Measurements from ENCODE around the gene AP3S1.
"Not testable (repeated sequence)": the region's sequence is repeated elsewhere in the genome, so short reads cannot be mapped to it uniquely, and the experiment has no call there.

The AP3S1 gene

GRCh38 chr5:115875447-115875846 is 33.7 kb downstream of the AP3S1 start:
- H3K56ac ChIP-seq (ENCODE audit: low read length), result no peak overlapping the region

GRCh38 chr5:115877342-115877741 is 35.6 kb downstream of the AP3S1 start:
- H3K79me1 ChIP-seq (ENCODE audit: low read length); H3K4me2 ChIP-seq (ENCODE audit: low read length); H3K4me3 ChIP-seq (ENCODE audit: low read length); H2BK5ac ChIP-seq (ENCODE audit: low read length); H3K36me3 ChIP-seq (ENCODE audit: control insufficient read depth, insufficient read depth, low read length); H3K79me2 ChIP-seq (ENCODE audit: control insufficient read depth, insufficient read depth, low read length); H2BK120ac ChIP-seq (ENCODE audit: low read depth, low read length); H4K8ac ChIP-seq (ENCODE audit: low read depth, low read length); H2BK15ac ChIP-seq (replicated peaks; ENCODE audit: low read depth); H3K23ac ChIP-seq (ENCODE audit: low read length); H3K9ac ChIP-seq (ENCODE audit: low read length); H3K27ac ChIP-seq (ENCODE audit: low read depth, low read length); H3K27me3 ChIP-seq (ENCODE audit: insufficient read depth, low read length, poor library complexity); H4K5ac ChIP-seq (ENCODE audit: low read length); H3K4me1 ChIP-seq (ENCODE audit: control insufficient read depth, low read depth, low read length); H2AK5ac ChIP-seq (ENCODE audit: low read length); H3K18ac ChIP-seq (ENCODE audit: low read length); H3K4ac ChIP-seq (ENCODE audit: low read depth, low read length); DNase-seq; H3K56ac ChIP-seq (ENCODE audit: low read length): not testable (repeated sequence)
- no CpG with 5 or more reads among the region's 5 CpGs for WGBS (ENCODE audit: extremely low coverage, insufficient coverage, low lambda C conversion rate)

More at GRCh38 chr5:115875447-115875846, 33.7 kb downstream of the AP3S1 start:
- H3K18ac ChIP-seq (ENCODE audit: low read length), result no peak overlapping the region
- H2BK5ac ChIP-seq (ENCODE audit: low read length), result no peak overlapping the region
- H4K8ac ChIP-seq (ENCODE audit: low read depth, low read length), result no peak overlapping the region
- H3K79me2 ChIP-seq (ENCODE audit: control insufficient read depth, insufficient read depth, low read length), result no peaks in the 10 kb centered on the region
- no peak overlapping the region for H4K5ac ChIP-seq (ENCODE audit: low read length)
- H3K4ac ChIP-seq (ENCODE audit: low read depth, low read length), result no peak overlapping the region
- no peak overlapping the region for H2AK5ac ChIP-seq (ENCODE audit: low read length)
- no peaks in the 10 kb centered on the region for H3K36me3 ChIP-seq (ENCODE audit: control insufficient read depth, insufficient read depth, low read length)
- H3K9ac ChIP-seq (ENCODE audit: low read length), result no peak overlapping the region
- no peak overlapping the region for H3K4me3 ChIP-seq (ENCODE audit: low read length)
- H3K23ac ChIP-seq (ENCODE audit: low read length), result no peak overlapping the region
- no peaks in the 10 kb centered on the region for H3K79me1 ChIP-seq (ENCODE audit: low read length)
- no peak overlapping the region for H3K27ac ChIP-seq (ENCODE audit: low read depth, low read length)
- DNase-seq, result peak; percentile 32
- H3K4me1 ChIP-seq (ENCODE audit: control insufficient read depth, low read depth, low read length), result no peaks in the 10 kb centered on the region
- no peaks in the 10 kb centered on the region for H3K27me3 ChIP-seq (ENCODE audit: insufficient read depth, low read length, poor library complexity)
- H3K4me2 ChIP-seq (ENCODE audit: low read length), result no peak overlapping the region
- H2BK120ac ChIP-seq (ENCODE audit: low read depth, low read length), result no peak overlapping the region
- WGBS (ENCODE audit: extremely low coverage, insufficient coverage, low lambda C conversion rate), result no CpG with 5 or more reads among the region's 2 CpGs
- no peak overlapping the region for H2BK15ac ChIP-seq (replicated peaks; ENCODE audit: low read depth)

GRCh38 chr5:115882434-115882833 is 40.7 kb downstream of the AP3S1 start:
- H4K5ac ChIP-seq (ENCODE audit: low read length); H3K36me3 ChIP-seq (ENCODE audit: control insufficient read depth, insufficient read depth, low read length); H2BK5ac ChIP-seq (ENCODE audit: low read length); H3K18ac ChIP-seq (ENCODE audit: low read length); H3K4me2 ChIP-seq (ENCODE audit: low read length); H3K27me3 ChIP-seq (ENCODE audit: insufficient read depth, low read length, poor library complexity); H3K9ac ChIP-seq (ENCODE audit: low read length); H2AK5ac ChIP-seq (ENCODE audit: low read length); DNase-seq; H3K79me1 ChIP-seq (ENCODE audit: low read length); H3K27ac ChIP-seq (ENCODE audit: low read depth, low read length); H3K56ac ChIP-seq (ENCODE audit: low read length); H3K4ac ChIP-seq (ENCODE audit: low read depth, low read length); H3K79me2 ChIP-seq (ENCODE audit: control insufficient read depth, insufficient read depth, low read length); H2BK120ac ChIP-seq (ENCODE audit: low read depth, low read length); H3K23ac ChIP-seq (ENCODE audit: low read length); H3K4me3 ChIP-seq (ENCODE audit: low read length); H3K4me1 ChIP-seq (ENCODE audit: control insufficient read depth, low read depth, low read length); H2BK15ac ChIP-seq (replicated peaks; ENCODE audit: low read depth); H4K8ac ChIP-seq (ENCODE audit: low read depth, low read length): not testable (repeated sequence)
- whole genome bisulfite sequencing (ENCODE audit: extremely low coverage, insufficient coverage, low lambda C conversion rate), result no CpG with 5 or more reads among the region's 8 CpGs

- Histone ChIP-seq H3K9ac (ENCODE audit: low read length) (no peak overlapping the region), H4K5ac (ENCODE audit: low read length) (no peak overlapping the region), H3K27ac (ENCODE audit: low read depth, low read length) (no peak overlapping the region), H2BK120ac (ENCODE audit: low read depth, low read length) (no peak overlapping the region), H4K8ac (ENCODE audit: low read depth, low read length) (no peak overlapping the region), H3K18ac (ENCODE audit: low read length) (no peak overlapping the region), H2BK15ac (replicated peaks; ENCODE audit: low read depth) (no peak overlapping the region), H3K4me1 (ENCODE audit: control insufficient read depth, low read depth, low read length) (no peaks in the 10 kb centered on the region), H3K79me1 (ENCODE audit: low read length) (no peaks in the 10 kb centered on the region), H3K23ac (ENCODE audit: low read length) (no peak overlapping the region), H3K56ac (ENCODE audit: low read length) (no peak overlapping the region), H3K27me3 (ENCODE audit: insufficient read depth, low read length, poor library complexity) (no peaks in the 10 kb centered on the region), H3K4me2 (ENCODE audit: low read length) (no peak overlapping the region), H3K36me3 (ENCODE audit: control insufficient read depth, insufficient read depth, low read length) (no peaks in the 10 kb centered on the region), H3K4me3 (ENCODE audit: low read length) (no peak overlapping the region), H3K79me2 (ENCODE audit: control insufficient read depth, insufficient read depth, low read length) (no peaks in the 10 kb centered on the region), H2BK5ac (ENCODE audit: low read length) (no peak overlapping the region), H3K4ac (ENCODE audit: low read depth, low read length) (no peak overlapping the region), H2AK5ac (ENCODE audit: low read length) (no peak overlapping the region)
- DNase-seq, result no peak
- WGBS (ENCODE audit: extremely low coverage, insufficient coverage, low lambda C conversion rate), result no CpG with 5 or more reads among the region's 1 CpG
These were observed 43.0 kb downstream of the AP3S1 start for GRCh38 chr5:115884704-115885103.

- not testable (repeated sequence) for H3K4me2 ChIP-seq (ENCODE audit: low read length); H3K79me2 ChIP-seq (ENCODE audit: control insufficient read depth, insufficient read depth, low read length); H2AK5ac ChIP-seq (ENCODE audit: low read length); DNase-seq; H2BK15ac ChIP-seq (replicated peaks; ENCODE audit: low read depth); H2BK120ac ChIP-seq (ENCODE audit: low read depth, low read length); H3K18ac ChIP-seq (ENCODE audit: low read length); H2BK5ac ChIP-seq (ENCODE audit: low read length); H3K4me1 ChIP-seq (ENCODE audit: control insufficient read depth, low read depth, low read length); H3K27me3 ChIP-seq (ENCODE audit: insufficient read depth, low read length, poor library complexity); H4K5ac ChIP-seq (ENCODE audit: low read length); H3K56ac ChIP-seq (ENCODE audit: low read length); H3K79me1 ChIP-seq (ENCODE audit: low read length); H3K4ac ChIP-seq (ENCODE audit: low read depth, low read length); H3K9ac ChIP-seq (ENCODE audit: low read length); H3K27ac ChIP-seq (ENCODE audit: low read depth, low read length); H3K4me3 ChIP-seq (ENCODE audit: low read length); H3K36me3 ChIP-seq (ENCODE audit: control insufficient read depth, insufficient read depth, low read length); H3K23ac ChIP-seq (ENCODE audit: low read length); H4K8ac ChIP-seq (ENCODE audit: low read depth, low read length)
- WGBS (ENCODE audit: extremely low coverage, insufficient coverage, low lambda C conversion rate), result no CpG with 5 or more reads among the region's 3 CpGs
These were observed 43.5 kb downstream of the AP3S1 start for GRCh38 chr5:115885208-115885607.

- no CpG with 5 or more reads among the region's 1 CpG for WGBS (ENCODE audit: extremely low coverage, insufficient coverage, low lambda C conversion rate)
- DNase-seq, result no peak
These were observed 46.3 kb downstream of the AP3S1 start for GRCh38 chr5:115888027-115888426.

More at GRCh38 chr5:115888027-115888426, 46.3 kb downstream of the AP3S1 start:
- Histone ChIP-seq H3K4ac (ENCODE audit: low read depth, low read length) (no peak overlapping the region), H3K79me1 (ENCODE audit: low read length) (no peaks in the 10 kb centered on the region), H3K4me2 (ENCODE audit: low read length) (no peak overlapping the region), H2BK15ac (replicated peaks; ENCODE audit: low read depth) (no peak overlapping the region), H2AK5ac (ENCODE audit: low read length) (no peak overlapping the region), H3K79me2 (ENCODE audit: control insufficient read depth, insufficient read depth, low read length) (no peaks in the 10 kb centered on the region), H3K4me3 (ENCODE audit: low read length) (no peak overlapping the region), H3K27ac (ENCODE audit: low read depth, low read length) (no peak overlapping the region), H4K8ac (ENCODE audit: low read depth, low read length) (no peak overlapping the region), H3K9ac (ENCODE audit: low read length) (no peak overlapping the region), H2BK5ac (ENCODE audit: low read length) (no peak overlapping the region), H3K4me1 (ENCODE audit: control insufficient read depth, low read depth, low read length) (no peaks in the 10 kb centered on the region), H2BK120ac (ENCODE audit: low read depth, low read length) (no peak overlapping the region), H4K5ac (ENCODE audit: low read length) (no peak overlapping the region), H3K18ac (ENCODE audit: low read length) (no peak overlapping the region), H3K27me3 (ENCODE audit: insufficient read depth, low read length, poor library complexity) (no peaks in the 10 kb centered on the region), H3K56ac (ENCODE audit: low read length) (no peak overlapping the region), H3K36me3 (ENCODE audit: control insufficient read depth, insufficient read depth, low read length) (no peaks in the 10 kb centered on the region), H3K23ac (ENCODE audit: low read length) (no peak overlapping the region)

All from mesendoderm (in vitro differentiated cells).